ENCODE measurements around the gene CRYAB.
"Not testable (repeated sequence)": the region's sequence is repeated elsewhere in the genome, so short reads cannot be mapped to it uniquely, and the experiment has no call there.

The CRYAB gene

GRCh38 chr11:111933872-111934271, 22.3 kb upstream of the CRYAB start:
- no peak for DNase-seq (ENCODE audit: low read depth, low spot score)

GRCh38 chr11:111933176-111933575, 21.6 kb upstream of the CRYAB start:
- not testable (repeated sequence) for DNase-seq (ENCODE audit: low read depth, low spot score)

- DNase-seq (ENCODE audit: low read depth, low spot score), result no peak
These were observed 21.0 kb upstream of the CRYAB start for GRCh38 chr11:111932611-111932950.

GRCh38 chr11:111930472-111930871, 18.9 kb upstream of the CRYAB start:
- no peak for DNase-seq (ENCODE audit: low read depth, low spot score)

- peak; percentile 90 for DNase-seq (ENCODE audit: low read depth, low spot score)
These were observed 15.2 kb upstream of the CRYAB start for GRCh38 chr11:111926505-111927391.

- DNase-seq (ENCODE audit: low read depth, low spot score), result no peak
These were observed 14.4 kb upstream of the CRYAB start for GRCh38 chr11:111925953-111926352.

- DNase-seq (ENCODE audit: low read depth, low spot score), result no peak
These were observed 12.4 kb upstream of the CRYAB start for GRCh38 chr11:111923951-111924350.

- no peak for DNase-seq (ENCODE audit: low read depth, low spot score)
These were observed 11.8 kb upstream of the CRYAB start for GRCh38 chr11:111923351-111923788.

- DNase-seq (ENCODE audit: low read depth, low spot score), result no peak
These were observed 11.2 kb upstream of the CRYAB start for GRCh38 chr11:111922803-111923202.

GRCh38 chr11:111921541-111922230, 10.1 kb upstream of the CRYAB start:
- DNase-seq (ENCODE audit: low read depth, low spot score), result no peak

- DNase-seq (ENCODE audit: low read depth, low spot score), result no peak
These were observed 9.3 kb upstream of the CRYAB start for GRCh38 chr11:111920908-111921307.

GRCh38 chr11:111918390-111919256, 7.1 kb upstream of the CRYAB start, which contains the start of gene C11orf52:
Gene C11orf52 (plus strand): TSS chr11:111918913. CDS start chr11:111918973, 60 bp downstream.
- DNase-seq (ENCODE audit: low read depth, low spot score), result no peak

- DNase-seq (ENCODE audit: low read depth, low spot score), result no peak
These were observed 6.2 kb upstream of the CRYAB start for GRCh38 chr11:111917788-111918187.

- DNase-seq (ENCODE audit: low read depth, low spot score), result no peak
These were observed 5.7 kb upstream of the CRYAB start for GRCh38 chr11:111917312-111917711.

GRCh38 chr11:111916768-111917167, 5.2 kb upstream of the CRYAB start:
- DNase-seq (ENCODE audit: low read depth, low spot score), result no peak

GRCh38 chr11:111913997-111914396, 2.4 kb upstream of the CRYAB start:
- DNase-seq (ENCODE audit: low read depth, low spot score), result no peak

- DNase-seq (ENCODE audit: low read depth, low spot score), result no peak
These were observed 1.7 kb upstream of the CRYAB start for GRCh38 chr11:111913031-111913861.

- DNase-seq (ENCODE audit: low read depth, low spot score), result no peak
These were observed 965 bp upstream of the CRYAB start, which contains the start of gene HSPB2 for GRCh38 chr11:111912535-111912934. Gene HSPB2 (plus strand): TSS chr11:111912734. CDS start chr11:111912830, 96 bp downstream.

GRCh38 chr11:111910676-111911562, 651 bp downstream of the CRYAB start:
- no peak for DNase-seq (ENCODE audit: low read depth, low spot score)

GRCh38 chr11:111909378-111909777, 2.2 kb downstream of the CRYAB start:
- DNase-seq (ENCODE audit: low read depth, low spot score), result no peak
